Neural progenitor cell (in vitro differentiated cells): Measurements from ENCODE around the gene KIF16B.

Experiments used
- EZH2phosphoT487 ChIP-seq: fragments of 200-600 bp; sonication (generic); IDR thresholded peaks from 2 replicates; pipeline ENCODE4 v1.6.1; 2017; ENCODE audit warnings: antibody characterized with exemption
- TF ChIP-seq, protein P1 (sequence below): fragments of 200-600 bp; sonication (generic); IDR thresholded peaks from 2 replicates; pipeline ENCODE4 v1.5.1; 2017; ENCODE audit warnings: antibody characterized with exemption, mild to moderate bottlenecking

DNA sequence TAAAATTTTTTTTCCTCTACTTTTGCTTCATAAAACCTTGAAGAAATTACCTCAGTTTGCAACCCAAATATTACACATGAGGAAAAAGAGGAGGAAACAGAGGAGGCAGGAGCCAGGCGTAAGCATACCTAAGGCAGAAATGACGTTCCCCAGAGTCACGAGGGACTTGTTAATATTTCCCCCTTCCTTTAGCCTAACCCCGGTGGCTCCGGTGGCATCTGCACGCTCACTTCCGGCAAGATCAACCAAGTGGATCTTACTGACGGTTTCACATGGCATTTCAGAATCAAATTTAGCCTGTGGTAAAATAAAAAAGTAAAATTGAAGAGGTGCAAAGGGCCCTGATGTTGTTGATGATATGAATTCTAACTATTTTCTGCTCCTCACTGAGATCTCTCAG is 67.4 kb downstream of the KIF16B start:
- TF ChIP-seq, protein P1, sequence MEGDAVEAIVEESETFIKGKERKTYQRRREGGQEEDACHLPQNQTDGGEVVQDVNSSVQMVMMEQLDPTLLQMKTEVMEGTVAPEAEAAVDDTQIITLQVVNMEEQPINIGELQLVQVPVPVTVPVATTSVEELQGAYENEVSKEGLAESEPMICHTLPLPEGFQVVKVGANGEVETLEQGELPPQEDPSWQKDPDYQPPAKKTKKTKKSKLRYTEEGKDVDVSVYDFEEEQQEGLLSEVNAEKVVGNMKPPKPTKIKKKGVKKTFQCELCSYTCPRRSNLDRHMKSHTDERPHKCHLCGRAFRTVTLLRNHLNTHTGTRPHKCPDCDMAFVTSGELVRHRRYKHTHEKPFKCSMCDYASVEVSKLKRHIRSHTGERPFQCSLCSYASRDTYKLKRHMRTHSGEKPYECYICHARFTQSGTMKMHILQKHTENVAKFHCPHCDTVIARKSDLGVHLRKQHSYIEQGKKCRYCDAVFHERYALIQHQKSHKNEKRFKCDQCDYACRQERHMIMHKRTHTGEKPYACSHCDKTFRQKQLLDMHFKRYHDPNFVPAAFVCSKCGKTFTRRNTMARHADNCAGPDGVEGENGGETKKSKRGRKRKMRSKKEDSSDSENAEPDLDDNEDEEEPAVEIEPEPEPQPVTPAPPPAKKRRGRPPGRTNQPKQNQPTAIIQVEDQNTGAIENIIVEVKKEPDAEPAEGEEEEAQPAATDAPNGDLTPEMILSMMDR = no peak
- TF ChIP-seq EZH2phosphoT487 = no peak
